GM18867 (cell line): Measurements from ENCODE around the gene NDUFA12.
A peak's percentile ranks its signal among the peaks of the same experiment; 100 is the strongest.
"Not testable (repeated sequence)": the region's sequence is repeated elsewhere in the genome, so short reads cannot be mapped to it uniquely, and the experiment has no call there.

Experiments
- ATAC-seq: cut with Tn5 transposase; IDR thresholded peaks from one replicate; pipeline ENCODE4 v1.9.1; 2021; ENCODE audit warnings: mild to moderate bottlenecking, moderate library complexity; ENCODE audit not compliant: unreplicated experiment

NDUFA12 gene

DNA sequence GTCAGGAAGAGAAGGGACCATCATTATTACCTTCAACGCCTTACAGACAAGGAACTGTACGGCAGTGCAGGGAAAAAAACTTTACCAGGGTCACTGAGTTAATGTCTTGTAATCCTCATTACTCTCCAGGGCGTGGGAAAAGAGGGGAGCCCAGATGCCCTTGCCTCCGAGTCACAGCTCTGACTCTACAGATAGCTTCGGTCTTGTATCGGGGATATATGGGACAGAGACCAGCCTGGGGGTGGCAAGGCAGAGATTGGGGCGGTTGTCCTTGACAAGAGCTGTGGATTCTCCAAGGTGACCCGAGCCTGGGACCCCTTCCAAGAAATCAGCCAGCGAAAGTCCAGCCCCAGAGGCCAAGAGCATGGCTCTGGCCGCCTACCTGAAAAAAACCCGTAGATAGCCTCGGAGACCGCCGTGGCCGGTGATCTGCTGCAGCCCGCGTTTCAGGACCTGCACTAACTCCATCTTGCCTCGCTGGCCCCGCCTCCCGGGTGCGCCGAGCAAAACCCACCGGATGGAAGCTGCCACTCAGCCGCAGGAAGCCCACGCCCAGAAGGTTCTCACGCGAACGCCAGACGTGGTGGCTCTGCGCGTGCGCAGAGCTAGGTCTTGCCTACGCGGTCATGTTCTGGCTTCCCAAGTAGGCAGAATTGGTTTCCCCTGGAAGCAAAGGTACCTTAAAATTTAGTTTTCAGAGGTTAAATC lies at the start of gene NDUFA12:
NDUFA12 (minus strand) TSS at position 485 of the 708 bp plus-strand sequence; CDS start at position 468, 17 bp downstream.
- ATAC-seq, result peak; percentile 99

DNA sequence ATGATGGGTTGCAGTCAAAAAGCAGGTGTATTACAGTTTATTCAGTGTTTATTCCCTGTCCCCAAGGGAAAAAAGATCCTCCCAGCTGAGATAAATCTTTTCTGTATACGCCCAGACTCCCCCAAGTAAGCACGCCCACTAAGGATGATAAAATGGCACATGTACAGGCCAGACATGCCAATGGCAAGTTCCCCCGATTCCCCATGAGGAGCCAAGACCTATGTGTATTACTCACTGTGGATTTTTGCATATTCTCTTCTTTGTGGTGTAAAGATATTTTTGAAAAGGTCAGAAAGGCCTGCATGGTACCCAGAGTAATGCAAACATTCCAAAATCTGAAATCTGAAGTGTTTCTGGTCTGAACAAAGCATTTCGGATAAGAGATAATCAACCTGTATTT lies 47.7 kb upstream of the NDUFA12 start:
- ATAC-seq, result no peak

DNA sequence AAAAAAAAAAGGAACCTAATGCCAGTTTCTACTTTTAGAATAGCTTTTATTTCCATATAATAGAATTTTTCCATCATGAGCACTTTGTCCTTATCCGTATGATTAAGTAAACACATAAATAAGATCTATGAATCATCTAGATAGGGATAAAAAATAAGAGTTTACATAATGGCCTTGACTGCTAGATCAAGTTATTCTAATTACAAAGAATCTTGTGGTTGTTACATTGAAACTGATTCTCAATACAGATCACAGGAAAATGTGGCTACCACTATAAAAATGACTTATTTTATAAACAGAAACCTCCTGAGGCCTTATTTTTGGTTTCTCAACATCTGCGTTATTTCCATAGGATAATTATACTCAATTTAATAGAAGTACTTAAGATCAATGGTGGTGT lies 34.4 kb upstream of the NDUFA12 start:
- ATAC-seq, result no peak

DNA sequence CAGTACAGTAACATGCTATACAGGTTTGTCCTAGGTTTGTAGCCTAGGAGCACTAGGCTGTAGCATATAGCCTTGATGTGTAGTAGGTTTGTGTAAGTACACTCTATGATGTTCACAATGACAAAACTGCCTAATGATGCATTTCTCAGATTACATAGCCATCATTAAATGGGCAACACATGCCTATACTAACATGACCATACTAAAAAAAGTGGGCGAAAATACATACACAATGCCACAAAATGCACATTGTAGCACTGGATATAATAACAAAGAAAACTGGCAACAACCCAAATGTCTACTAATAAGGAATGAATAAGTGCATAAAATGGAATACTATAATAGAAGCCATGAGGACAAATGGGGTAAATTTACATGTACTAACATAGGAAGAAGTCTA lies 31.3 kb upstream of the NDUFA12 start:
- no peak for ATAC-seq

DNA sequence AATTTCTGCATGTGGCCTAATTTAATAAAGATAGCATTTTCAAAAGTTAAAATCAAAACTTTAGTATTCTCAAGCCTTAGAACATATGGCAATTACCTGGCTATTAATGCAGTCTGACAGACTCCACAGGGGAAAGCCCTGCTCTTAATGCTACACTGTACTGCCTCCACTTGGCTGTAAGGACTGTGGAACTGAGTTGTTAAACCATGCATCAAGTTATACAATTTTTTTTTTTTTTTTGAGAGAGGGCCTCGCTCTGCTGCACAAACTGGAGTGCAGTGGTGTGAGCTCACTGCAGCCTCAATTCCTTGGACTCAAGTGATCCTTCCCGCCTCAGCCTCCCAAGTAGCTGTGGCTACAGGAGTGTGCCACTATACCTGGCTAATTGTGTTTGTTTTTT lies 19.0 kb upstream of the NDUFA12 start:
- ATAC-seq, result no peak

DNA sequence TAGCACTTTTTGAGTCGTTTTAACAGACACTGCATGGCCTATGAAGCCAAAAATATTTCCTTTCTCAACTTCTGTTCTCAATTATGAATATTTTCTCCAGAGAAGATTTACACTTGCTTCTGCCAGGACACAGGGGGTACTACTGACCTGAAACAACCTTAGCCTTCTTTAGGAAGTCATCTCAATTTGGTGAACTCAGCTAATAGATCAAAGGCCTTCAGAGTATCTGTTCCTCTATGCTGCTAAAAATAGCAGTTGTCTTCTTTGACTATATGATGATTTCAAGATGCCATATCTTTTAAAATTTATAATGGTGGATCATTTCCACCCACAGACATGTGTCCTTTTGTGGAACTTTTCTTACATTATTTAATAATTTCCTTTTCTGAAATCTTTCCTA lies 14.0 kb upstream of the NDUFA12 start:
- no peak for ATAC-seq

DNA sequence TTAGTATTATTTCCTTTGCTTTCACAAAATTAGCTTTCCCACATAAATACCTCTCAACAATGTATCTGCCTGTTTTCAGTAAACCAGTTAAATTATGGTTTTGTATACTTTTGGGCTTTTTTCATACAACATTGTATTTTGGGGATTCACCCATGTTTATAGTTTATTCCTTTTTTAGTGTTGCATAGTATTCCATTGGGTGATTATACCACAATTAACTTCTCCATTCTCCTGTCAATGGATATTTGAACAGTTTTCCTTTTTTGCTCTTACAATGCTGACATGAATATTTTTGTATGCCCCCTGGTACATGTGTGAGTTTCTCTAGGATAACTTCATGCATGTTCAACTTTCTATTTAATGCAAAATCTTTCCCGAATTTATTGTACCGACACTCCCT lies 12.6 kb upstream of the NDUFA12 start:
- no peak for ATAC-seq

DNA sequence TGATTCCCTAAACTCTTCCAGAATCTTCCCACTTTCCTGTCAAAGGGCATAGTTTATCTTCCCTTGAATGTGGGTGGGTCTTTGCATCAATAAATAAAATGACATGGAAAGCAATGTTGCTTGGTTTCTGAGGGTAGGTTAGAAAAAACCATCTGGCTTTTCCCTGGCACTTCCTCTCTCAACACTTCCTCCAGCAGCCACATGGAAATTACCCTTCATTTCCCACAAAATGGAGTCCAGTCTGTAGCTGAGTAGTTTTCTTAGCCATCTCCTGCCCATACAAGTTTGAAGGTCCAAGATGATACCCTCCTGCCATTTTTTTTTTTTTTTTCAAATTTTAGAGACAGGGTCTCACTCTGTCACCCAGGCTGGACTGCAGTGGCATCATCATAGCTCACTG lies 11.1 kb upstream of the NDUFA12 start:
- ATAC-seq, result no peak

DNA sequence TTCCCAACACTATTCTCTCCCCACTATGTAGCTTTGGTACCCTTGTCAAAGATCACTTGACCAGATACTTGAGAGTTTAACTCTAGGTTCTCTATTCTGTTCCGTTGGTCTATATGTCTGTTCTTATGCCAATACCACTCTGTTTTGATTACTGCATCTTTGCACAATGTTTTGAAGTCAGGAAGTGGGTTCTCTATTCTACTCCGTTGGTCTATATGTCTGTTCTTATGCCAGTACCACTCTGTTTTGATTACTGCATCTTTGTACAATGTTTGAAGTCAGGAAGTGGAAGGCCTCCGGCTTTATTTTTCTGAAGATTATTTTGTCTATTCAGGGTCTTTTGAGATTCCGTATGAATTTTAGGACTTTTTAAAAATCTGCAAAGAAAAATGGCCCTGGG lies 2.7 kb upstream of the NDUFA12 start:
- no peak for ATAC-seq

DNA sequence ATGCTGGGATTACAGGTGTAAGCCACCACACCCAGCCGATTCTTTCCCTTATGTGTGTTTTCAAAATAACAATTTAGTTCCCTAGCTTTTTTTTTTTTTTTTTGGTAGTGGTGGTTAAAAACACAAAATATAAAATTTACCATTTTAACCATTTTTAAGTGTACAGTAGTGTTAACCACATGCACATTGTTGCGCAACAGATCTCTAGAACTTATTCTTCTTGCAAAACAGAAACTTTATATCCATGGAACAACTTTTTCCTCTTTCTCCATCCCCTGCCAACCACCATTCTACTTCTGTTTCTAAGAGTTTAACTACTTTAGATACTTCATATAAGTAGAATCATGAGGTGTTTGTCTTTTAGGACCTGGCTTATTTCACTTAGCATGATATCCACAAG lies 1.1 kb upstream of the NDUFA12 start:
- ATAC-seq, result no peak

DNA sequence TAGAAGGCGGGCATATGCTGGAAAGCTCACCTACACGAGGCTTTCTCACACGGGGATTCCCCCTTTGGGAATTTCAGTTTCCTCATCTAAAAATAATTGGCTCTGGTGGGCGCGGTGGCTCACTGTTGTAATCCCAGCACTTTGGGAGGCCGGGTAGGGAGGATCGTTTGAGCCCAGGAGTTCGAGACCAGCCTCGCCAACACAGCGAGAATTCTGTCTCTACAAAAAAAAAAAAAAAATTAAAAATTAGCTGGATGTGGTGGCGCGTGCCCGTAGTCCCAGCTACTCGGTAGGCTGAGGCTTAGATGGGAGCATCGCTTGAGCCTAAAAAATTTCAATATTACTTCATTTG lies 400 bp upstream of the NDUFA12 start:
- no peak for ATAC-seq

DNA sequence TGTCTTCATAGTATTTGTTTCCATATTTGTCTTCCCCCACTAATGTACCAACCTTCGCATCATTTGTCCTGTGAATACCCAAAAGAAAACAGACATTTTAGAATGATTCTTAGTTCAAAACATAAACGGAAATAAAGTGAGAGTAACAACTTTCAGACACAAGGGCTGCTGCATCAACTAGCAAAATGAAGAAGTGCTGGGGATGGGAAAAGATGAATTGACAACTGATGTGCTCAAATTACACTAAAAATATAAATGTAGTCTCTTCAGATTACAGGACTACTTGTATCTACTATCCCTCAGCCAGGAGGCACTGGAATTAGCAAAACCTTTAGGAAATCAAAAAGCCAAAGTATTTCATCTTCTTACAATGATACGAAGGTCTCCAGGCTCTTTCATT lies 743 bp downstream of the NDUFA12 start:
- no peak for ATAC-seq

DNA sequence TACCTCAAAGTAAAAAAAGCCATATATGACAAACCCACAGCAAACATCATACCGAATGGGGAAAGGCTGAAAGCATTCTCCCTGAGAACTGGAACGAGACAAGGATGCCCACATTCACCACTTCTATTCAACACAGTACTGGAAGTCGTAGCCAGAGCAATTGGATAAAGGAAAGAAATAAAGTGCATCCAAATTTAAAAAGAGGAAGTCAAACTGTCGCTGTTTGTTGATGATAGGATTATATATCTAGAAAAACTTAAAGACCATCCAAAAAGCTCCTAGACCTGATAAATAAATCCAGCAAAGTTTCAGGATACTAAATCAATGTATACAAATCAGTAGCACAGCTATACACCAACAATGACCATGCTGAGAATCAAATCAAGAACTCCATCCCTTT lies 5.2 kb downstream of the NDUFA12 start:
- no peak for ATAC-seq

DNA sequence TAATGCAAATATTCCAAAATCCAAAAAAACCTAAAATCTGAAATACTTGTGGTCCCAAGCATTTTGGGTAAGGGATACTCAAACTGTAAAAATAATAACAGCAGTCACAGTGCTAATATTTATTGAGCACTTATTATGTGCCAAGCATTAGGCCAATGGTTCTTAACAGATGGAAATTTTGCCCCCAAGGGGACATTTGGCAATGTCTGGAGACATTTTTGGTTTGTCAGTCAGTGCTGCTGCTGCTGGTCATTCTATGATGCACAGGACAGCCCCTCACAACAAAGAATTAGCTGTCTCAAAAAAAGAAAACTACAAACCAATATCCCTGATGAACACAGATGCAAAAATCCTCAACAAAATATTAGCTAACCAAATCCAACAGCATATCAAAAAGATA lies 5.8 kb downstream of the NDUFA12 start:
- no peak for ATAC-seq

DNA sequence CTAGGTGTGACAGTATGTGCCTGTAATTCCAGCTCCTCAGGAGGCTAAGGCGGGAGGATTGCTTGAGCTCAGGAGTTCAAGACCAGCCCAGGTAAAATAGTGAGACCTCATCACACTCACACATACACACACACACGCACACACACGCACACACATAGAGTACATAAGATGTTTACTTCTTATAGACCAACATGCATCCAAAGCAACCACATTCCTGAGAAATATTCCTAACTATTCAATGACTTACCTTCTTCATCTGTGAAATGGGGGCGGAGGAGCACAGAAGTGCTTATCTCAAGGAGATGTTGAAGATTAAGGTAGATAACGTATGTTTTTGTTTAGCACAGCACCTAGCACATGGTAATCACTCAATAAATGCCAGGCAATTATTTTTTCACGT lies 6.4 kb downstream of the NDUFA12 start:
- ATAC-seq, result no peak

DNA sequence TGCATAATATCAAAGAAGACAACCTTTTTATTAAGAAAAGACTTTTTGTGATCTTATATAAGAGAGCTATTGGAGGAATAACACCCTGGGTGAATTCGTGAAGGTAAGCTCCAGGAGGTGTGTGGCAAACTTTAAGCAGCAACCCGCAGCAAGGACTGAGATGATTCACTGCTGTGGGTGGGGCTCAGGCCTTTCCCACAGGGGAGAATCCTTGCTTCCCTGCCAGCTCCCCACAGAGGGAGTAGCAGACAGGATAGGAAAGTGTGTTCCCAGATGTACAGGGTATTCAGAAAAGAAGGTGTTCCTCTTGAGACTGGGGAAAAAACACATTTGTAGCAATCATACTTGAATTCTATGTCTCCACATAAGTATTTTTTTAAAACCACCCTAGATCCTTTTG lies 9.2 kb downstream of the NDUFA12 start:
- ATAC-seq, result no peak

DNA sequence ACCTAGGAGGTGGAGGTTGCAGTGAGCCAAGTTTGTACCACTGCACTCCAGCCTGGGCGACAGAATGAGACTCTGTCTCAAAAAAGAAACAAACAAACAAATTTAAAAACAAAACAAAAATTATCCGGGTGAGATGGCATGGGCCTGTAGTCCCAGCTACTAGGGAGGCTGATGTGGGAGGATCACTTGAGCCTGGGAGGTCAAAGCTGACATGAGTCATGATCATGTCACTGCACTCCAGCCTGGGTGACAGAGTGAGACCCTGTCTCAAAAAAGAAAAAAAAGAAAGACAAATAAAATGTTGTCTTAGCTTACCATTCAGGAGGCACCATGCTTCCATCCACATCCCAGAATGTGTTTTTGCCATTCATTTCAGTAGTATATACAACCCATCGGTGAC lies 9.6 kb downstream of the NDUFA12 start:
- not testable (repeated sequence) for ATAC-seq

DNA sequence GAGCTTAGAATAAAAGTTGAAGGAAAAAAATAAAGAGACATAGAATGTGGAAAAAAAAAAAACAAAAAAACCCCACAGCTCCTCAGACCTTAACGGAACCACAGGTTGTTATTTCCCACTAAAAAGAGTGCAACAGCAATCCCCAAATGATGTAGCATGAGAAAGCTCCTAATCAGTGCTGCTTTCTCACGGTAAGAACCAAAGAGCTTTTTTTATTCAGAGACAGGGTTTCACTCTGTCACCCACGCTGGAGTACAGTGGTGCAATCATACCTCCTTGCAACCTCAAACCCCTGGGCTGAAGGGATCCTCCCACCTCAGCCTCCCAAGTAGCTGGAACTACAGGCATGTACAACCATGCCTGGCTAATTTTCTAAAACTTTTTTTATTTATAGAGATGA lies 13.3 kb downstream of the NDUFA12 start:
- ATAC-seq, result no peak

DNA sequence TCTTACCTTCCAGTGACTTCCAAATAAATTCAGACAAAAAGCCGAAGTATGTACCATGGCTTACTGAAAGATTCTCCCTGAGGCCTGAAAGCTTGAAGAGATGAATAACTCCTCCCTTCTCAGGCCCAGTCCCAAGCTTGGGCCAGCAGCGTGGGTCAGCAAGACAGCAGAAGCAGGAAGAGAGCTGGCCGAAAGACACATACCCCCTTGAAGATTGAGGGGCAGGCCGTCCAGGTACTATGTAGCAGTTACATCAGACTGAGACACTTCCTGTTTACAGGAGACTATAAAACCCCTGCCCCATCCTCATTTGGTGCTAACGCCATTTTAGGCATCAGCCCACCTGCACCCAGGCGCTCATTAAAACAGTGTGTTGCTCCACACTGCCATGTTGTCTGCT lies 15.0 kb downstream of the NDUFA12 start:
- ATAC-seq, result no peak

DNA sequence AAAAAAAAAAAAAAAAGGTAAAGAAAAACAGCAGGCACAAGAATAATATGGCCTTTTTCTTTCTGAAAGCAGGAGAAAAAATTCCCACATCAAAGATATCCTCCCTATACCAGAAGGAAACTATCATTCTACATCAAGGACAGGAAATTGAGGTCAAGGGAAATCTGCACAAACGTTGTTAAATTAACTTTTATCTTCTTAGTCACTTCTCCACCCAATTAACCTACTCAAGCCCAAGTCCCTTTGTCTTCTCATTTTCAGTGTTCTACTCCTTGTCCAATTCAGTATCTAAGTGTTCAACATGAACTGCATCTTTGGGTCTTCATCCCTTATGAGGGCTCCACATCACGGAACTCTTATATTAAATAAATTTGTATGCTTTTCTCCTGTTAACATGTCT lies 15.7 kb downstream of the NDUFA12 start:
- ATAC-seq, result no peak

DNA sequence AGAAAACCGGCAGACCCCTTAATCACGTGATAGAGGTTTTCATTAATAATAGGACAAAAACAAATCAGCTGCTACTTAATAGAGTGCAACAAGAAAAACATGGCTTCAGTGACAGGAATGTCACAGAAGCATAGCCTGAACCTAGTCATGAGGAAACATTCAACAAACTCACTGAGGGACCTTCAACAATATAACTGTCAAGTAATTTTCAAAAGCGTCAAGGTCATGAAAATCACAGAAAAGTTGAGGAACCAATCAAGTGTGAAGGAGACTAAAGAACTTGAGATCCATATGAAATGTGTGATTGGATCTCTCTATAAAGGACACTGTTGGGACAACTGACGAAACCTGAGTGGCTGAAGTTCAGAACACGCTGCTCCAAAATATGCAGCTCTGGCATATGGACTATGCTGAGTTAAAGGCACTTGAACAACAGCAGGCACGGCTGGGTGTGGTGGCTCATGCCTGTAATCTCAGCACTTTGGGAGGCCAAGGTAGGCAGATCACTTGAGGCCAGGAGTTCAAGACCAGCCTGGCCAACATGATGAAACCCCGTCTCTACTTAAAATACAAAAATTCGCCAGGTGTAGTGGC lies 16.3 kb downstream of the NDUFA12 start:
- ATAC-seq, result no peak

DNA sequence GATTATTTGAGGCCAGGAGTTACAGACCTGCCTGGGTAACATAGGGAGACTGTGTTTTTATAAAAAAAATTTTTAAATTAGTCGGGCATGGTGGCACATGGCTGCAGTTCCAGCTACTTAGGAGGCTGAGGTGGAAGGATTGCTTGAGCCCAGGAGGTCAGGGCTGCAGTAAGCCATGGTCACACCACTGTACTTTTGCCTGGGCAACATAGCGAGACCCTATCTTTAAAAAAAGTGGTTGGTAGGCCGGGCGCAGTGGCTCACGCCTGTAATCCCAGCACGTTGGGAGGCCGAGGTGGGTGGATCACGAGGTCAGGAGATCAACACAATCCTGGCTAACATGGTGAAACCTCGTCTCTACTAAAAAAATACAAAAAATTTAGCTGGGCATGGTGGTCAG lies 18.4 kb downstream of the NDUFA12 start:
- ATAC-seq, result not testable (repeated sequence)

DNA sequence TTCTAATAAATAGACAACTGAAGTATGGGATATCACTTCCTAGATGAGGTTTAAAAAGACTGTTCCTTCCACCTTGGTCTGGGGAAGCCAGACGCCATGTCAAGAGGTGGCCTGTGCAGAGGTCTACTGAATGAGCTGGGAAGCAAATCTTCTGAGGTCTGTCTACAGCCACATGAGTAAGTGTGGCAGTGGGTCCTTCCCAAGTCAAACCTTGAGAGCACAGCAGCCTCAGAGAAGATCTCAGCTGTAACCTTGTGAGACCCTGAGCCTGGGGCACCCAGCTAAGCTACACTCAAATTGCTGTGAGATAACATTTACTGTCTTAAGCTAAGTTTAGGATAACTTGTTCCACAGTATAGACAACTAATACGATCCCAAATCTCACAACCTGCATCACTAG lies 20.2 kb downstream of the NDUFA12 start:
- no peak for ATAC-seq
